IMR-90 (cell line): Measurements from ENCODE around the gene VMO1. TPM values are rescaled to one million over a fixed set of nuclear protein-coding genes. Genes with fewer than 3 reads are reported as not detected.
A peak's percentile ranks its signal among the peaks of the same experiment; 100 is the strongest.

Experiments used
- ATAC-seq: fragments of 200-7000 bp; cut with Tn5 transposase; 2 replicates; pipeline ENCODE4 v1.9.1; 2020; ENCODE audit warnings: low read depth, mild to moderate bottlenecking, moderate library complexity
- BruUV-seq: library from RNA; stranded (reverse); fragments of 400-500 nt; replicated peaks from 2 replicates; lab custom pipeline; 2021; lab: Mats Ljungman, UMichigan
- CTCF ChIA-PET: fragments of 300-600 bp; formaldehyde crosslinking; extraction: SDS; loops from one replicate; lab custom pipeline; 2021; ENCODE audit warnings: antibody characterized with exemption; lab: Yijun Ruan, JAX
- POLR2A ChIA-PET: fragments of 300-600 bp; sonication (Branson Sonifier 250); formaldehyde crosslinking; loops from one replicate; lab custom pipeline; 2022; ENCODE audit warnings: antibody characterized with exemption; ENCODE audit not compliant: unreplicated experiment; lab: Charles Lee
- DNase-seq: peaks from one replicate; pipeline ENCODE4 v3.0.0; 2013
- H2AFZ ChIP-seq: replicated peaks from 2 replicates; pipeline ENCODE3; 2013; ENCODE audit warnings: low read length, mild to moderate bottlenecking; ENCODE audit not compliant: poor library complexity
- H2AK5ac ChIP-seq: 2 replicates; pipeline ENCODE4 v1.6.1; 2013; ENCODE audit warnings: low read depth, low read length, inconsistent platforms
- H2AK9ac ChIP-seq: replicated peaks from 2 replicates; pipeline ENCODE3; 2013; ENCODE audit warnings: mild to moderate bottlenecking, low read depth, low read length, moderate library complexity; ENCODE audit not compliant: poor library complexity
- H2BK120ac ChIP-seq: 2 replicates; pipeline ENCODE4 v1.6.1; 2013; ENCODE audit warnings: low read depth, low read length, inconsistent platforms
- H2BK15ac ChIP-seq: 3 replicates; pipeline ENCODE4 v1.6.1; 2013; ENCODE audit warnings: low read depth, low read length, inconsistent platforms
- H2BK20ac ChIP-seq: 2 replicates; pipeline ENCODE4 v1.6.1; 2013; ENCODE audit warnings: low read depth, mild to moderate bottlenecking, inconsistent platforms, low read length, moderate library complexity
- H2BK5ac ChIP-seq: 2 replicates; pipeline ENCODE4 v1.6.1; 2013; ENCODE audit warnings: mild to moderate bottlenecking, low read depth, low read length, inconsistent platforms; ENCODE audit not compliant: poor library complexity, severe bottlenecking
- H3K14ac ChIP-seq: replicated peaks from 2 replicates; pipeline ENCODE4 v1.6.1; 2013; ENCODE audit warnings: low read depth, low read length, inconsistent platforms
- H3K18ac ChIP-seq: 2 replicates; pipeline ENCODE4 v1.6.1; 2013; ENCODE audit warnings: low read depth, low read length, control low read depth
- H3K23ac ChIP-seq: 2 replicates; pipeline ENCODE4 v1.6.1; 2013; ENCODE audit warnings: low read depth, low read length, inconsistent platforms
- H3K27ac ChIP-seq: 2 replicates; pipeline ENCODE4 v1.5.1; 2013; ENCODE audit warnings: mild to moderate bottlenecking, control low read depth, low read length; ENCODE audit not compliant: insufficient read depth
- H3K27me3 ChIP-seq: 2 replicates; pipeline ENCODE4 v1.6.1; 2013; ENCODE audit warnings: low read length; ENCODE audit not compliant: control insufficient read depth, insufficient read depth
- H3K36me3 ChIP-seq: 2 replicates; pipeline ENCODE4 v1.6.1; 2013; ENCODE audit warnings: low read length, mixed read lengths; ENCODE audit not compliant: control insufficient read depth, insufficient read depth
- H3K4ac ChIP-seq: 2 replicates; pipeline ENCODE4 v1.6.1; 2013; ENCODE audit warnings: low read depth, low read length, inconsistent platforms
- H3K4me1 ChIP-seq: 2 replicates; pipeline ENCODE4 v1.6.1; 2013; ENCODE audit warnings: low read length, mixed read lengths; ENCODE audit not compliant: control insufficient read depth, insufficient read depth
- H3K4me2 ChIP-seq: 2 replicates; pipeline ENCODE4 v1.6.1; 2013; ENCODE audit warnings: low read depth, mild to moderate bottlenecking, control low read depth, low read length, moderate library complexity
- H3K4me3 ChIP-seq: 2 replicates; pipeline ENCODE4 v1.5.1; 2013; ENCODE audit warnings: low read depth, mild to moderate bottlenecking, control low read depth, low read length, moderate library complexity; ENCODE audit not compliant: insufficient read depth
- H3K56ac ChIP-seq: 2 replicates; pipeline ENCODE4 v1.6.1; 2013; ENCODE audit warnings: low read length, inconsistent platforms; ENCODE audit not compliant: insufficient read depth; ENCODE audit errors: extremely low read depth
- H3K79me1 ChIP-seq, 2 experiments: 2 replicates each; pipeline ENCODE4 v1.6.1; 2013; ENCODE audit warnings: low read length in 2 of 2, inconsistent platforms in 1 of 2, low read depth in 1 of 2
- H3K9ac ChIP-seq: 2 replicates; pipeline ENCODE4 v1.6.1; 2013; ENCODE audit warnings: low read depth, low read length, control low read depth
- H3K9me1 ChIP-seq: 2 replicates; pipeline ENCODE4 v1.6.1; 2013; ENCODE audit warnings: low read length, inconsistent platforms; ENCODE audit not compliant: insufficient read depth
- H3K9me3 ChIP-seq: 2 replicates; pipeline ENCODE4 v1.6.1; 2013; ENCODE audit warnings: low read length; ENCODE audit not compliant: control insufficient read depth, insufficient read depth
- H4K20me1 ChIP-seq: 2 replicates; pipeline ENCODE4 v1.6.1; 2013; ENCODE audit warnings: low read length, inconsistent platforms; ENCODE audit not compliant: insufficient read depth
- H4K5ac ChIP-seq: 2 replicates; pipeline ENCODE4 v1.6.1; 2013; ENCODE audit warnings: mild to moderate bottlenecking, low read depth, low read length, control low read depth
- H4K8ac ChIP-seq, 2 experiments: 2 replicates each; pipeline ENCODE4 v1.6.1; 2013; ENCODE audit warnings: low read depth in 2 of 2, low read length in 2 of 2, control low read depth in 1 of 2, inconsistent platforms in 1 of 2
- H4K91ac ChIP-seq: 2 replicates; pipeline ENCODE4 v1.6.1; 2013; ENCODE audit warnings: low read depth, low read length, inconsistent platforms; ENCODE audit not compliant: insufficient read depth
- CHD1 ChIP-seq: IDR thresholded peaks from 2 replicates; pipeline ENCODE4 v1.6.1; 2012; ENCODE audit warnings: low read depth, low read length, improper control_type of control experiment
- MAFK ChIP-seq: IDR thresholded peaks from 2 replicates; pipeline ENCODE4 v1.6.1; 2012; ENCODE audit warnings: low read depth, low read length, improper control_type of control experiment
- WGBS, 2 experiments: methylation state at CpG; one replicate each; pipeline versions ENCODE4 v1.1.5 to v1.1.7; 2013; ENCODE audit warnings: missing lambda C conversion rate in 2 of 2; ENCODE audit not compliant: insufficient read length in 1 of 2; ENCODE audit errors: extremely low coverage in 2 of 2; 5-methylcytosine and 5-hydroxymethylcytosine counted together
- dilution Hi-C: fragments of 300-500 bp; cut with HindIII; formaldehyde crosslinking; loops from one replicate; pipeline ENCODE4 v1.14.3; 2018; ENCODE audit warnings: low sequenced_read_pairs; ENCODE audit not compliant: unreplicated experiment
- in situ Hi-C: fragments of 300-500 bp; cut with MboI; formaldehyde crosslinking; loops from 3 replicates; pipeline ENCODE4 v1.14.3; 2019; ENCODE audit warnings: low sequenced_read_pairs, inconsistent platforms, mixed read lengths
- intact Hi-C: fragments of 100-400 bp; cut with micrococcal nuclease; formaldehyde crosslinking; loops from 2 replicates; pipeline ENCODE4 v1.10.0; 2022
- polyA plus RNA-seq, 3 experiments: library from polyadenylated mRNA; depleted of rRNA; stranded (reverse); fragments of >200 nt; gene quantifications; 2 replicates each; pipeline ENCODE4 v1.2.3, GENCODE V29; 2012; ENCODE audit warnings: low replicate concordance in 1 of 3
- total RNA-seq: library from RNA; depleted of rRNA; stranded (reverse); fragments of >200 nt; gene quantifications from 2 replicates; pipeline ENCODE4 v1.2.3, GENCODE V29; 2012

The VMO1 gene
- total and polyA plus RNA-seq, 2 of the 4 experiments (the other 2 are of a cell fraction), result 0.14 TPM; not detected in 1

DNA sequence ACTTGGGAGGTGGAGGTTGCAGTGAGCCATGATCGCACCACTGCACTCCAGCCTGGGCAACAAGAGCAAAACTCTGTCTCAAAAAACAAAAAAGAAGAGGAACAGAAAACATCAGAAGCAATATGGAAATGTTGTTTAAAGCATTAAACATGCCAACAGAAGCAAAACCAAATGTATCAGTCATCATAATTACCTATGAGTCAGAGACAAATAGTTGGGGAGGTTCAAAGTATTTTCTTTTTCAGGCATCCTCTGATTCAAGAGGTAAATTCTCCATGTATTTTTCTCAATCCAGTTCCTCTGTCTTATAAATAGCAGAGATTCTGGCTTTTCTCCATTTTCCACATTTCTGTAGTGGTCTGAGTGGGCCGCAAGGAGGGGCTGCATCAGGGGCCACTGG is 16.5 kb downstream of the VMO1 start:
- no peak overlapping the region for H3K4ac ChIP-seq
- ATAC-seq (no peak), DNase-seq (no peak)
- no peaks in the 10 kb centered on the region for H3K79me1 ChIP-seq
- in situ Hi-C loops (no loop called here), intact Hi-C loops (loop anchor here (2.0 kb wide), 1 partner anchor 39 kb away; the partner anchor contains the start of gene MED11), dilution Hi-C loops (no loop called here)
- BruUV-seq, result no TSS peak
- no peak overlapping the region for H3K4me2 ChIP-seq
- H3K4me3 ChIP-seq, result no peak overlapping the region
- TF ChIP-seq MAFK, result 0 out of 2 replicates have a peak, but pooled peaks have one; percentile 6
- no peak for TF ChIP-seq CHD1
- no peak overlapping the region for H3K23ac ChIP-seq
- H4K20me1 ChIP-seq, result no peaks in the 10 kb centered on the region; the same call in 1 of the 2 replicates
- no peaks in the 10 kb centered on the region for H3K4me1 ChIP-seq
- H2BK120ac ChIP-seq, result no peak overlapping the region
- H3K9ac ChIP-seq, result no peak overlapping the region
- no peak overlapping the region for H3K27ac ChIP-seq
- H4K8ac ChIP-seq, result no peak overlapping the region
- H3K14ac ChIP-seq, result no peak overlapping the region
- no peak overlapping the region for H4K91ac ChIP-seq
- peaks cover 26% of the 10 kb centered on the region for H3K27me3 ChIP-seq
- ChIA-PET POLR2A (no interaction called here), CTCF (no interaction called here)
- H2AK5ac ChIP-seq, result no peak overlapping the region
- H2AK9ac ChIP-seq, result no peak overlapping the region
- no peaks in the 10 kb centered on the region for H3K9me3 ChIP-seq
- H3K9me1 ChIP-seq, result no peaks in the 10 kb centered on the region
- H2BK15ac ChIP-seq, result no peak overlapping the region
- no peak overlapping the region for H4K5ac ChIP-seq
- H3K18ac ChIP-seq, result no peak overlapping the region
- H3K56ac ChIP-seq, result no peak overlapping the region
- H2BK5ac ChIP-seq, result no peak overlapping the region
- no peaks in the 10 kb centered on the region for H3K36me3 ChIP-seq
- H2AFZ ChIP-seq, result no peak overlapping the region
- WGBS, 2 experiments, result no CpG with 5 or more reads among the region's 2 CpGs
- no peak overlapping the region for H2BK20ac ChIP-seq
